Lower leg skin (tissue), 4 donors: ENCODE results near the gene GSG1L. TPM values are rescaled to one million over a fixed set of nuclear protein-coding genes. Genes with fewer than 3 reads are reported as not detected.

Experiments
- DNase-seq, 2 donors: peaks; one replicate each; pipeline ENCODE4 v3.0.0-alpha.2; 2019; ENCODE audit warnings: low spot score in 2 of 2
- H3K4me3 ChIP-seq: fragments of 200-600 bp; sonication (generic); 2 replicates; pipeline ENCODE4 v1.5.1; 2017; ENCODE audit warnings: mild to moderate bottlenecking, low read depth; ENCODE audit not compliant: poor library complexity, severe bottlenecking
- CTCF ChIP-seq, 3 donors: fragments of 450-650 bp; IDR thresholded peaks; one replicate each; pipeline ENCODE4 v1.5.1; 2016; ENCODE audit warnings: antibody characterized with exemption in 3 of 3, mild to moderate bottlenecking in 3 of 3, moderate library complexity in 2 of 3
- POLR2A ChIP-seq, 2 donors: fragments of 450-650 bp; IDR thresholded peaks; one replicate each; pipeline ENCODE4 v1.6.1; 2016 to 2017; ENCODE audit warnings: antibody characterized with exemption in 2 of 2, mild to moderate bottlenecking in 1 of 2, moderate library complexity in 1 of 2
- WGBS, 2 donors: methylation state at CpG; one replicate each; pipeline ENCODE4 v1.1.5; 2018; 5-methylcytosine and 5-hydroxymethylcytosine counted together
- intact Hi-C: fragments of 100-400 bp; cut with DNase I; formaldehyde crosslinking; loops from one replicate; pipeline ENCODE4 v1.15.0; 2023; ENCODE audit warnings: low total_unique reads
- total RNA-seq, 4 donors: library from RNA; depleted of rRNA; stranded (reverse); fragments of >200 nt; gene quantifications; one replicate each; pipeline ENCODE4 v1.1.0, GENCODE V29; 2016

The GSG1L gene
- total RNA-seq, 4 donors from 2014 or later: 0.49 to 1.1 (median 0.59) TPM; not detected in 1

- TF ChIP-seq CTCF (IDR thresholded peaks at IDR 0.05): no peak
- TF ChIP-seq POLR2A (IDR thresholded peaks at IDR 0.05): no peak
- intact Hi-C loops: no loop called here
- DNase-seq: no peak
- no peak overlapping the region for H3K4me3 ChIP-seq
Observed at GRCh38 chr16:27793249-27793622, 270.3 kb downstream of the GSG1L start.

DNA sequence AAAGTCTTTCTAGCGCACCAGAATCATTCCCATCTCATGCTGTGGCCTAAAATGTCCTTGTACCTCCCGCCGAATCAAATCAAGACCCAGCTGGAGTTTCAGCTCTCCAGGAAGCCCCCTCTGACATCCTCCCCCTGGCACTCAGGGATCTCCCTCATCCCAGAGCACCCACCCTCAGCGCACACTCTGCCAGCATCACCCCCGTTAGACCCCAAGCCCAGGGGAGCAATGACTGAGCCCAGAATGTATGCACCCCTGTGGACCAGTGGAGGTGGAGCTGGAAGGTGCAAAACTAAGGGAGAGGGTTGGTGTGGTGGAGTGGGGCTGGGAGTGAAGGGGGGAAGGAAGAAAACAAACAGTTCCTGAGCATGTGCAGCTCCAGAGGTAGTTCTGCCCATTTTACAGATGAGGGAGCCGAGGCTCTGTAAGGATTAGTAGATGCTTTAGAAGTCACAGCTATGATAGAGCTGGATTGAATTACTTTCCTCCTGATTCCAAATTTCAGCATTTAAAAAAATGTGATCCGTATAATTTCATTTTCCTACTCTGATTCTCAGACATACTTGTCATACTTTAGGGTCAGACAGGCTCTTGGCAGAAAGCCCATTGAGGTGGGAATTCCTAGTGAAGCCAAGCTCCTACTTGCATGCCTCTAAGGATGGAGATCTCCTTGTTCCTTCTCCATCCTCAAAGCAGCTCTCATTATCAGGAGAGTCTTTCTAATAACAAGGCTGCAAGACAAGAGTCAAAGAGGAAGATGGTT is 270.8 kb downstream of the GSG1L start:
- intact Hi-C loops: no loop called here
- TF ChIP-seq POLR2A (IDR thresholded peaks at IDR 0.05): no peak
- TF ChIP-seq CTCF (IDR thresholded peaks at IDR 0.05): no peak
- DNase-seq: no peak
- 75 to 77% methylated on average over 7 of the region's 7 CpGs for WGBS, 2 donors
- H3K4me3 ChIP-seq: no peak overlapping the region

DNA sequence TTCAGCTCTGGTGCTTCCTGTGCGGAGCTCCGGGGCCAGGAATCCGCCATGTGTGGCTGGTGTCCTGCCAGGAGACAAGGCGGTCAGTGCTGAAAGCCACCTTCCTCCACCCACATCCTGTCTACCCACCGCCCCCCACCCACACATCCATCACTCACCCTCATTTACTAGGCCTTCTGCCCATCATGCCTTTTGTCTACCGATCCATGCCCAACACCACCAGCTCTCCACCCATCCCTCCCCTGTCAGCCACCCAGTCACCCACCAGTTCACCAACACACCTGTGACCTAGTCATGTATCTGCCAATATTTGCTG is 272.2 kb downstream of the GSG1L start:
- H3K4me3 ChIP-seq: no peak overlapping the region
- 84 to 86% methylated on average over 6 of the region's 6 CpGs for WGBS, 2 donors
- TF ChIP-seq POLR2A (IDR thresholded peaks at IDR 0.05) (no peak), CTCF (IDR thresholded peaks at IDR 0.05) (no peak)

DNA sequence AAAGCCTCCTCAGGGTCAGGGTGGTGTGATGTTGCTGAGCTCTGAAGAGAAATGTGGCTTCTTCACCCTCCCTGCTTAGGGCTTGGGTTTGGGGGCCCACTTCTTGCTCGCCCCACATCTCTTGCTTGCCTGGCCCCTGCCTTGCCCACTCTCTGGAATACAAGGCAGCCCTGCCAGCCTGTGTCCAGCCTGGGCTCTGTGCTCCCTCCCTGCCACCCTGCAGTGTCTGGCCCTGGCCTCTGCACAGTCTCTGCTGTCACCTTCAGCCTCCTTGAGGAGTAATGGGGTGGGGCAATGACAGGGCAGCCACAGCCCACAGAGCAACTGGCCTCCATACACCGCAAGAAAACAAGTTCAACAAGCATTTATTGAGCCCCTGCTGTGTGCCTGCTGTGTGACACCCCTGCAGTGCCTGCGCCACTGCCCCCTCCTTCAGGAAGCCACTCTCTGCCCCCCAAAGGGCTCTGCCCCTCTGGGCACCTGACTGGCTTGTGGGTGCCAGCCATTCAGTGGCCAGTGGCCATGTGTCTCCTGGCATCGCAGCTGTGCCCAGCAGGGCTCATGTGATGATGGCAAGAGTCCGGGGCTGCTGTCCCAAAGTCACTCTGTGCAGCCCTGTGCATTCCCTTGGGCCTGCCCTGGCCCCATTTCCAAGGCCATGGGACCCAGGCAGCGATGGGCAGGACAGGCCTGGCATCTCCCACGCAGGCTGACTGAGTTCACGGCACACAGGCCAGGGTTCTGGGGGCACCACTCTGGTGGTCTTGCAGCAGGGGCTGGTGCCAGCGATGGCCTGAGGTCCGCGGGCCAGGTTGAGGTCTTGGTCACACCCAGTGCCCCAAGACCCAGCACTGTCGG is 272.7 kb downstream of the GSG1L start:
- H3K4me3 ChIP-seq: no peak overlapping the region
- intact Hi-C loops: no loop called here
- TF ChIP-seq CTCF (IDR thresholded peaks at IDR 0.05) (no peak), POLR2A (IDR thresholded peaks at IDR 0.05) (no peak)
- WGBS, 2 donors: 85 to 92% methylated on average over 9 to 12 of the region's 12 CpGs
- DNase-seq: no peak

More for the DNA sequence above, 272.2 kb downstream of the GSG1L start:
- intact Hi-C loops: no loop called here
- DNase-seq: no peak

DNA sequence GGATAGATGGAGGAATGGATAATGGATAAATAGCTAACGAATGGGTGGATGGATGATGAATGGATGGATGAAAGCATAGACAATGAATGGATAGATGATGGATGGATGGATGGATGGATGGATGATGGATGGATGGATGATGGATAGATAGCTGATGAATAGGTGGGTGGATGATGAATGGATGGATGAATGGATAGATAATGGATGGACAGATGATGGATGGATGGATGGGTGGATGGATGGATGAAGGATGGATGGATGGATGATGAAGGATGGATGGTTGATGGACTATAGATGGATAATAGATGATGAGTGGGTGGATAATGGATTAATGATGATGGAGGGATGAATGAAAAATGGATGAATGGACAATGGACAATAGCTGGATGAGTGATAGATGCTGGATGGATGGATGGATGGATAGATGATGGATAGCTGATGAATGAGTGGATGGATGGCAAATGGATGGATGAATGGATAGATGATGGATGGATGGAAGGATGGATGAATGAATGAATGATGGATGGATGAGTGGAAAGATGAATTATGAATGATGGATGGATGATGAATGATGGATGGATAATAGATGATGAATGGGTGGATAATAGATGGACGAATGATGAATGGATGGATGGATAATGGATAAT is 273.8 kb downstream of the GSG1L start:
- no peak overlapping the region for H3K4me3 ChIP-seq
- intact Hi-C loops: no loop called here
- DNase-seq: no peak
- TF ChIP-seq CTCF (IDR thresholded peaks at IDR 0.05): no peak
- no peak for TF ChIP-seq POLR2A (IDR thresholded peaks at IDR 0.05)
- 68 to 89% methylated on average over 2 of the region's 2 CpGs for WGBS, 2 donors
